GM12878 (cell line): Measurements from ENCODE around the gene RNPS1. TPM values are rescaled to one million over a fixed set of nuclear protein-coding genes. Genes with fewer than 3 reads are reported as not detected.
"Not testable (repeated sequence)": the region's sequence is repeated elsewhere in the genome, so short reads cannot be mapped to it uniquely, and the experiment has no call there.

ENCODE experiments used
- ATAC-seq: fragments of 200-7000 bp; cut with Tn5 transposase; 3 replicates; pipeline ENCODE4 v1.9.1; 2020; ENCODE audit warnings: mild to moderate bottlenecking, moderate library complexity
- BruUV-seq: library from RNA; stranded (reverse); fragments of 400-500 nt; replicated peaks from 2 replicates; lab custom pipeline; 2021; lab: Mats Ljungman, UMichigan
- CTCF ChIA-PET: fragments of 300-600 bp; sonication (Branson Sonifier 250); formaldehyde crosslinking; extraction: SDS; loops from one replicate; lab custom pipeline; 2021; ENCODE audit warnings: inconsistent platforms; lab: Yijun Ruan, JAX
- POLR2A ChIA-PET: fragments of 350-600 bp; formaldehyde crosslinking; extraction: SDS; loops from one replicate; lab custom pipeline; 2021; ENCODE audit warnings: inconsistent platforms; lab: Charles Lee
- RAD21 ChIA-PET: fragments of 300-600 bp; sonication (Branson Sonifier 250); formaldehyde crosslinking; loops from one replicate; lab custom pipeline; 2023; ENCODE audit warnings: antibody characterized with exemption; ENCODE audit not compliant: unreplicated experiment; lab: Charles Lee
- SMC1A ChIA-PET: fragments of 300-600 bp; sonication (Branson Sonifier 250); formaldehyde crosslinking; loops from one replicate; lab custom pipeline; 2023; ENCODE audit not compliant: unreplicated experiment, uncharacterized antibody; lab: Charles Lee
- DNase-seq: peaks from one replicate; pipeline ENCODE4 v3.0.0-alpha.2; 2011; ENCODE audit warnings: low read depth, low spot score
- FAIRE-seq: peaks from 3 replicates; lab custom pipeline; 2011; peaks lifted over from hg19 to GRCh38; lab: Jason Lieb, UNC
- H2AFZ ChIP-seq: 2 replicates; pipeline ENCODE4 v1.6.0; 2011; ENCODE audit warnings: low read depth, low read length, control low read depth; ENCODE audit not compliant: control insufficient read depth
- H3K27ac ChIP-seq: 2 replicates; pipeline ENCODE4 v1.5.1; 2011; ENCODE audit warnings: control low read depth; ENCODE audit not compliant: control insufficient read depth, insufficient read depth
- H3K27me3 ChIP-seq, 2 experiments: replicated peaks in 1 of 2; 2 replicates each; pipeline versions ENCODE4 v1.6.0 to v1.6.1; 2011; ENCODE audit warnings: low read length in 1 of 2; ENCODE audit not compliant: control insufficient read depth in 2 of 2, insufficient read depth in 2 of 2
- H3K36me3 ChIP-seq, 2 experiments: 2 replicates each; pipeline ENCODE4 v1.5.1; 2011; ENCODE audit warnings: low read length in 1 of 2; ENCODE audit not compliant: control insufficient read depth in 2 of 2, insufficient read depth in 2 of 2
- H3K4me1 ChIP-seq: 2 replicates; pipeline ENCODE4 v1.6.1; 2011; ENCODE audit warnings: mild to moderate bottlenecking, low read length, moderate library complexity, mixed read lengths; ENCODE audit not compliant: control insufficient read depth, insufficient read depth
- H3K4me2 ChIP-seq: 2 replicates; pipeline ENCODE4 v1.6.0; 2011; ENCODE audit warnings: control low read depth; ENCODE audit not compliant: control insufficient read depth, insufficient read depth
- H3K4me3 ChIP-seq: fragments of 200-600 bp; sonication (generic); 2 replicates; pipeline ENCODE4 v1.5.1; 2016
- H3K79me2 ChIP-seq: 2 replicates; pipeline ENCODE4 v1.6.0; 2011; ENCODE audit warnings: low read length; ENCODE audit not compliant: control insufficient read depth, insufficient read depth
- H3K9ac ChIP-seq: 2 replicates; pipeline ENCODE4 v1.8.0; 2011; ENCODE audit warnings: low read length, control low read depth, mixed read lengths; ENCODE audit not compliant: control insufficient read depth, insufficient read depth
- H3K9me3 ChIP-seq: replicated peaks from 3 replicates; pipeline ENCODE4 v1.5.1; 2011; ENCODE audit warnings: mild to moderate bottlenecking, low read length; ENCODE audit not compliant: control insufficient read depth, insufficient read depth
- H4K20me1 ChIP-seq: 2 replicates; pipeline ENCODE4 v1.6.0; 2011; ENCODE audit not compliant: control insufficient read depth, insufficient read depth
- BHLHE40 ChIP-seq, 2 experiments: fragments of 450-650 bp in 1 of 2; IDR thresholded peaks; 2 replicates each; pipeline ENCODE4 v1.6.1; 2011 to 2017; ENCODE audit warnings: low read depth in 2 of 2, borderline replicate concordance in 1 of 2, improper control_type of control experiment in 1 of 2, low read length in 1 of 2, mild to moderate bottlenecking in 1 of 2
- CHD1 ChIP-seq: IDR thresholded peaks from 2 replicates; pipeline ENCODE4 v1.6.1; 2012; ENCODE audit warnings: low read depth, low read length, improper control_type of control experiment
- SP1 ChIP-seq: IDR thresholded peaks from one replicate; pipeline ENCODE4 v1.6.1; 2011; ENCODE audit warnings: low read depth, low read length
- WGBS: methylation state at CpG from one replicate; pipeline ENCODE4 v1.1.6; 2016; ENCODE audit warnings: low lambda C conversion rate; ENCODE audit not compliant: insufficient replicate concordance, insufficient coverage; ENCODE audit errors: missing lambda C conversion rate; 5-methylcytosine and 5-hydroxymethylcytosine counted together
- in situ Hi-C: fragments of 300-500 bp; cut with MboI; formaldehyde crosslinking; loops from 9 replicates; pipeline ENCODE4 v1.14.3; 2018; ENCODE audit warnings: mixed read lengths
- intact Hi-C: fragments of 100-400 bp; cut with micrococcal nuclease; formaldehyde crosslinking; loops from one replicate; pipeline ENCODE4 v1.14.2; 2022; ENCODE audit not compliant: unreplicated experiment
- polyA plus RNA-seq, 11 experiments: library from polyadenylated mRNA; depleted of rRNA in 4 of 11; unstranded in 6 of 11; stranded (reverse) in 5 of 11; fragments of >200 nt; fragmentation: Nextera tagmentation in 4 of 11; fragmentation: Illumina TruSeq in 1 of 11; extraction: Ambion mirVana in 4 of 11; extraction: Trizol in 1 of 11; gene quantifications; 1 replicate in 1 of 11; 2 replicates in 10 of 11; pipeline versions ENCODE4 v1.2.1 to v1.2.3, GENCODE V29; 2011 to 2016; ENCODE audit warnings: inconsistent platforms in 2 of 11, missing spikeins in 2 of 11, low read depth in 1 of 11
- total RNA-seq, 4 experiments: library from RNA; depleted of rRNA in 3 of 4; stranded (reverse); fragments of >200 nt in 3 of 4; fragmentation: Illumina TruSeq in 1 of 4; extraction: Trizol in 1 of 4; gene quantifications; 2 replicates each; pipeline versions ENCODE4 v1.2.1 to v1.2.3, GENCODE V29; 2013 to 2021
- TF ChIP-seq, protein P1 (sequence below): IDR thresholded peaks from 2 replicates; pipeline ENCODE4 v1.6.1; 2011; ENCODE audit warnings: low read depth, low read length, improper control_type of control experiment, borderline replicate concordance

Gene RNPS1
- total and polyA plus RNA-seq, 10 of the 15 experiments (the other 5 are each of a cell fraction or from before 2014, with no cell fraction given): 38.2 to 359 (median 188) TPM

DNA sequence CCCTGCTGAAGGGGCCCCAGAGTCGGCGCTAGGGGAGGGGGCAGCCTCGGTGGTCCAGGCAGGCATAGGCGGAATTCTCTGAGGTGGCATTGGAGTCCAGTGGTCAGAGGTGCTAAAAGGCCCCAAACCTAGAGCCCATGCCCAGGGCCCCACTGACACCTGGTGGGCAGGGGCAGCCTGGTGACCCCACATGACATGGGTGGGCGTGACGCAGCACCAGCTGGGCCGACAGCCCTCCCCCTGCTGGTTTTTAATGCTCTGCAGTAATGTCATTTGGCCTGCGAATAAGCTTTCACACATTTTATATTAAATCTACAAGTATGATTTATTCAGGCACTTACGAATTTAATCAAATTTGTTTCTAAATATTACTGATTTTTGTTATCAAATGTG lies 2.1 kb upstream of the RNPS1 start:
- H2AFZ ChIP-seq: no peak overlapping the region

DNA sequence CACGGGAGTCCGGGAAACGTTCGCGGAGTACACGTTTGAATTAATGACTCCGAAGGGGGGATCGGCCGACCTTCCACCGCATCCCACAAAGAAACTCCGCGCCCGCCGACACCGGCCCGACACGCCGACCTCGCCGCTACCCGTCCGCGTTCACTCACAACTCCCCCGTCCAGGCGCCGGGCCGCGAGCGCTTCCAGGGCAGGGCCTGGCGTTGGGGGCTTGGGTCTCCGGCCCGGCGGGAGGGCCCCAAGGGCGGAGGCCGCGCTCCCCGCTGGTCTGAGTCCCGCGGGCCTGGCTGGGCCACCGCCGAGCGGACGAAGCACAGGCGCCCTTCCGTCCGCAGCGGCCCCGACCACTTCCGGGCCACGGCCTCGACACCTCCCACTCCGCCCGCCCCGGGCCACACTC lies 417 bp downstream of the RNPS1 start:
- Histone ChIP-seq H3K4me2 (0 out of 2 replicates have a peak overlapping the region, but pooled peaks have one; percentile 7), H3K36me3 (peaks cover 13 to 14% of the 10 kb centered on the region in 2 experiments; a peak in 3 of 4 replicates), H3K9ac (peak overlapping the region; percentile 78), H3K27ac (peak overlapping the region; percentile 90), H3K79me2 (peaks cover 56% of the 10 kb centered on the region), H2AFZ (peak overlapping the region; percentile 97), H3K4me1 (peaks cover 11% of the 10 kb centered on the region), H3K4me3 (peak overlapping the region; percentile 79), H4K20me1 (peaks cover 16% of the 10 kb centered on the region)
- CTCF ChIA-PET, H3K9me3 ChIP-seq, H3K27me3 ChIP-seq, BruUV-seq, POLR2A ChIA-PET, in situ Hi-C loops, RAD21 ChIA-PET, SMC1A ChIA-PET, FAIRE-seq, DNase-seq: not testable (repeated sequence)
- 2% methylated on average over 46 of the region's 54 CpGs for WGBS
- intact Hi-C loops: loop anchor here (10.0 kb wide), 1 partner anchor 237 kb away; no protein-coding TSS in a partner anchor
- TF ChIP-seq BHLHE40 (IDR thresholded peaks at IDR 0.05; ENCODE audit: borderline replicate concordance in 1 of 2, low read depth in 2 of 2, low read length in 1 of 2) (0 out of 4 replicates have a peak, but pooled peaks of 1 of the 2 experiments have one; percentile 23), CHD1 (0 out of 2 replicates have a peak, but pooled peaks have one; percentile 26)
- peak; percentile 84 for ATAC-seq

More for the DNA sequence above, 2.1 kb upstream of the RNPS1 start:
- H3K9me3 ChIP-seq: no peaks in the 10 kb centered on the region
- DNase-seq: no peak
- peaks cover 34% of the 10 kb centered on the region for H3K79me2 ChIP-seq
- no peak overlapping the region for H3K9ac ChIP-seq
- H3K27ac ChIP-seq: no peak overlapping the region
- POLR2A ChIA-PET: interaction anchor here (0.6 to 1.2 kb wide), 4 partner anchors 10 to 231 kb away, joined by 3 to 4 read pairs (median 4); no protein-coding TSS in a partner anchor
- in situ Hi-C loops (no loop called here), intact Hi-C loops (no loop called here)
- no peak for FAIRE-seq
- BruUV-seq: no TSS peak
- no peaks in the 10 kb centered on the region for H3K27me3 ChIP-seq
- peaks cover 0 to 3% of the 10 kb centered on the region in 2 experiments; a peak in 1 of 4 replicates for H3K36me3 ChIP-seq
- H3K4me3 ChIP-seq: no peak overlapping the region
- H4K20me1 ChIP-seq: peaks cover 7% of the 10 kb centered on the region
- no peak for ATAC-seq
- RAD21 ChIA-PET: no interaction called here
- TF ChIP-seq SP1: no peak
- TF ChIP-seq, protein P1, sequence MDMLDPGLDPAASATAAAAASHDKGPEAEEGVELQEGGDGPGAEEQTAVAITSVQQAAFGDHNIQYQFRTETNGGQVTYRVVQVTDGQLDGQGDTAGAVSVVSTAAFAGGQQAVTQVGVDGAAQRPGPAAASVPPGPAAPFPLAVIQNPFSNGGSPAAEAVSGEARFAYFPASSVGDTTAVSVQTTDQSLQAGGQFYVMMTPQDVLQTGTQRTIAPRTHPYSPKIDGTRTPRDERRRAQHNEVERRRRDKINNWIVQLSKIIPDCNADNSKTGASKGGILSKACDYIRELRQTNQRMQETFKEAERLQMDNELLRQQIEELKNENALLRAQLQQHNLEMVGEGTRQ: no peak
- peak overlapping the region; percentile 79; the same call in 1 of the 2 replicates for H3K4me2 ChIP-seq
- WGBS: 91% methylated on average over 9 of the region's 9 CpGs
- CTCF ChIA-PET: interaction anchor here (1.0 to 2.2 kb wide), 4 partner anchors 8 to 130 kb away, joined by 3 to 8 read pairs (median 3); partner anchors contain the start of gene ECI1
- peaks cover 11% of the 10 kb centered on the region for H3K4me1 ChIP-seq
- SMC1A ChIA-PET: no interaction called here

DNA sequence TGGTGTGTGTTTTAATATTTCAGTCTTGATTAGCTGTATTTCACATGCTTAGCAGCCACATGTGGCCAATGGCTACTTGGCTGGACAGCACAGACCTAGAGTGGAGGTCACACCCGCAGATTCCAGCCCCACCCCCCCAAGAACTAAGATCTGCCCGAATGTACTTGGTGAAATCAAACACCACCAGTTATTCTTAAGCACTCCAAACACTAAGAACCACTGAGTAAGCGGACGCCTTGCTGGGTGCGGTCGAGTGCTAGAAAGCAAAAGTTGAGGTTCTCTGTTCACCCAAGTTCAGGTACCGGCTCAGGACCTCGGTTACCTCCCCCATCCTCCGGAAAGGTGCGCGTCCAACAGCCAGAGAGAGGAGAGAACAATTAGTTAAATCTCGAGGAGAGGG lies 1.0 kb downstream of the RNPS1 start:
- ChIA-PET SMC1A (interaction anchor here (0.6 kb wide), 1 partner anchor 49 kb away, joined by 3 read pairs; no protein-coding TSS in a partner anchor), CTCF (interaction anchor here (1.4 kb wide), 1 partner anchor 234 kb away, joined by 5 read pairs; no protein-coding TSS in a partner anchor)
- H2AFZ ChIP-seq, in situ Hi-C loops, BruUV-seq, ATAC-seq, RAD21 ChIA-PET, H3K9me3 ChIP-seq, DNase-seq, H3K27me3 ChIP-seq, POLR2A ChIA-PET: not testable (repeated sequence)
- H3K79me2 ChIP-seq: peaks cover 57% of the 10 kb centered on the region
- H3K4me3 ChIP-seq: peak overlapping the region; percentile 79
- H3K27ac ChIP-seq: peak overlapping the region; percentile 44; the same call in 1 of the 2 replicates
- peaks cover 11% of the 10 kb centered on the region for H3K4me1 ChIP-seq
- FAIRE-seq: peak; percentile 78
- H3K4me2 ChIP-seq: 0 out of 2 replicates have a peak overlapping the region, but pooled peaks have one; percentile 60
- H3K36me3 ChIP-seq: peaks cover 16 to 20% of the 10 kb centered on the region in 2 experiments; a peak in 3 of 4 replicates
- peaks cover 16% of the 10 kb centered on the region for H4K20me1 ChIP-seq
- intact Hi-C loops: loop anchor here (10.0 kb wide), 1 partner anchor 238 kb away; no protein-coding TSS in a partner anchor
- WGBS: 0% methylated on average over 10 of the region's 12 CpGs
- H3K9ac ChIP-seq: peak overlapping the region; percentile 78
